GM10266 (cell line): ENCODE results near the gene C15orf40.
"Not testable (repeated sequence)": the region's sequence is repeated elsewhere in the genome, so short reads cannot be mapped to it uniquely, and the experiment has no call there.

Source experiments
- DNase-seq: peaks from one replicate; pipeline ENCODE4 v3.0.0; 2012; ENCODE audit errors: extremely low spot score
- CTCF ChIP-seq: IDR thresholded peaks from 2 replicates; pipeline ENCODE4 v1.5.1; 2012; ENCODE audit warnings: mild to moderate bottlenecking, low read depth; ENCODE audit not compliant: control insufficient read depth, insufficient read depth; ENCODE audit errors: missing control alignments

The C15orf40 gene

GRCh38 chr15:83039206-83039605 lies 27.8 kb upstream of the C15orf40 start:
- no peak for TF ChIP-seq CTCF
- no peak for DNase-seq

- DNase-seq: no peak
- no peak for TF ChIP-seq CTCF
Measured at GRCh38 chr15:83036253-83036652, 24.8 kb upstream of the C15orf40 start.

- not testable (repeated sequence) for DNase-seq
Measured at GRCh38 chr15:83031234-83031633, 19.8 kb upstream of the C15orf40 start.

GRCh38 chr15:83030021-83030420 lies 18.6 kb upstream of the C15orf40 start:
- DNase-seq: no peak
- no peak for TF ChIP-seq CTCF

- no peak for DNase-seq
- TF ChIP-seq CTCF: no peak
Measured at GRCh38 chr15:83018436-83018835, 7.0 kb upstream of the C15orf40 start.

- DNase-seq: no peak
- no peak for TF ChIP-seq CTCF
Measured at GRCh38 chr15:83016906-83017305, 5.5 kb upstream of the C15orf40 start.

GRCh38 chr15:83015361-83015760 lies 3.9 kb upstream of the C15orf40 start:
- no peak for TF ChIP-seq CTCF
- no peak for DNase-seq

GRCh38 chr15:83014205-83014653 lies 2.8 kb upstream of the C15orf40 start:
- DNase-seq: no peak
- TF ChIP-seq CTCF: no peak
